NCI-H345 treated with DMSO at 0.1 percent for 48 hours (cell line): ENCODE data around the gene DEAF1.

Experiments
- DNase-seq: peaks from one replicate; lab custom pipeline; 2025; ENCODE audit not compliant: unreplicated experiment; lab: John Stamatoyannopoulos, UW

Gene DEAF1

GRCh38 chr11:597166-597725, 97.8 kb downstream of the DEAF1 start:
- no peak for DNase-seq

GRCh38 chr11:596374-596773, 98.6 kb downstream of the DEAF1 start:
- DNase-seq: no peak

GRCh38 chr11:595400-595799, 99.6 kb downstream of the DEAF1 start:
- no peak for DNase-seq
